ENCODE data around the gene MARK1.

DNA sequence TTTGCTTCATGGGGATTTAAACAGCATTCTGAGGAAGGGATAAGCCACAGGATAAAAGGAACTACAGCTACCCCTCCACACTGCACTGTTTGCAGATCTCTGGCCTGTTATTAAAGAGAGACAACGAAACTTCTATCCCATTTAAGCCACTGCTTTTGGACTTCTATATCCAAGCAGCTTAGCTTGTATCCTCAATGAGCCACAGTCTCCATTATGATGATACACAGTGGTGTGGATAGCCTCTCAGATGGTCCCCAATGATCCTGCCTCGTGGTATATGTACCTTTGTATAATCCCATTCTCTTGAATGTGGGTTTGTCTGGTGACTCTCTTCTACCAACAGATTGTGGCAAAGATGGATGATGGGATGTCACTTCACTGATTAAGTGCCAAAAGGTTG is 36.0 kb upstream of the MARK1 start:
- TF ChIP-seq, protein P1, sequence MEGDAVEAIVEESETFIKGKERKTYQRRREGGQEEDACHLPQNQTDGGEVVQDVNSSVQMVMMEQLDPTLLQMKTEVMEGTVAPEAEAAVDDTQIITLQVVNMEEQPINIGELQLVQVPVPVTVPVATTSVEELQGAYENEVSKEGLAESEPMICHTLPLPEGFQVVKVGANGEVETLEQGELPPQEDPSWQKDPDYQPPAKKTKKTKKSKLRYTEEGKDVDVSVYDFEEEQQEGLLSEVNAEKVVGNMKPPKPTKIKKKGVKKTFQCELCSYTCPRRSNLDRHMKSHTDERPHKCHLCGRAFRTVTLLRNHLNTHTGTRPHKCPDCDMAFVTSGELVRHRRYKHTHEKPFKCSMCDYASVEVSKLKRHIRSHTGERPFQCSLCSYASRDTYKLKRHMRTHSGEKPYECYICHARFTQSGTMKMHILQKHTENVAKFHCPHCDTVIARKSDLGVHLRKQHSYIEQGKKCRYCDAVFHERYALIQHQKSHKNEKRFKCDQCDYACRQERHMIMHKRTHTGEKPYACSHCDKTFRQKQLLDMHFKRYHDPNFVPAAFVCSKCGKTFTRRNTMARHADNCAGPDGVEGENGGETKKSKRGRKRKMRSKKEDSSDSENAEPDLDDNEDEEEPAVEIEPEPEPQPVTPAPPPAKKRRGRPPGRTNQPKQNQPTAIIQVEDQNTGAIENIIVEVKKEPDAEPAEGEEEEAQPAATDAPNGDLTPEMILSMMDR (IDR thresholded peaks at IDR 0.05) = no peak
- no peak for TF ChIP-seq POLR2A (IDR thresholded peaks at IDR 0.05)
